ENCODE results near the gene RSPH9.

Gene RSPH9

DNA sequence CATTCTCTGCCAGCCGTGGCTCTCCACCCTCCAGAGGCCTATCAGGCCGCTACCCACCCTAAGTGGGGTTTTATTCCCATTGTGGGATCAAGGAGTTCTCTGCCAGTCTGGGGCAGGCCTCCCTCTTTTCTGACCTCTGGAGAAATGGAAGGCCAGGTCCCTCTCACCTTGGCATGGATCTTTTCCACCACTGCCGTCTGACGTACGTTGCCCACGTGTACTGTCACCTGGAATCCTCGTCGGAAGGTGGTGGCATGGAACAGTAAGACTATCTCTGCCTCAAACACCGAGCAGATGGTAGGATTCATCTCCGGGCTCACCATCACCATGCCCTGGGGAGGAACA is 23.0 kb upstream of the RSPH9 start:
- H3K27me3 ChIP-seq (ENCODE audit: control insufficient read depth in 1 of 2, insufficient read depth in 1 of 2, low read length in 2 of 2): no peaks in the 10 kb centered on the region
- H3K9ac ChIP-seq (ENCODE audit: low read length): no peak overlapping the region
- H2AK5ac ChIP-seq (ENCODE audit: low read length, severe bottlenecking): no peak overlapping the region
- no peak overlapping the region for H2BK12ac ChIP-seq (ENCODE audit: low read length in 2 of 2)
- H3K79me1 ChIP-seq (replicated peaks; ENCODE audit: low read length, poor library complexity, severe bottlenecking): peaks cover 37% of the 10 kb centered on the region
- H4K91ac ChIP-seq (ENCODE audit: low read length): no peak overlapping the region
- no peak overlapping the region for H2BK15ac ChIP-seq (ENCODE audit: low read depth, poor library complexity, severe bottlenecking)
- no peak overlapping the region for H3K4me3 ChIP-seq (ENCODE audit: insufficient read depth in 1 of 2, low read depth in 1 of 2, low read length in 2 of 2)
- H3K9me3 ChIP-seq (ENCODE audit: control insufficient read depth, low read length): no peaks in the 10 kb centered on the region
- no peak overlapping the region for H3K23ac ChIP-seq (ENCODE audit: low read length in 2 of 2)
- H2BK5ac ChIP-seq (ENCODE audit: low read depth, low read length, poor library complexity, severe bottlenecking): no peak overlapping the region
- H3K27ac ChIP-seq (ENCODE audit: low read length, poor library complexity, severe bottlenecking): no peak overlapping the region
- no peak overlapping the region for H3K14ac ChIP-seq (ENCODE audit: low read length in 2 of 2)
- H3K36me3 ChIP-seq (ENCODE audit: control insufficient read depth in 1 of 2, insufficient read depth in 2 of 2, low read depth in 1 of 2, low read length in 2 of 2): peaks cover 64 to 85% of the 10 kb centered on the region in 2 experiments
- H3K4me1 ChIP-seq (ENCODE audit: control insufficient read depth, insufficient read depth, low read depth, low read length): peaks cover under 1% of the 10 kb centered on the region
- H3K4ac ChIP-seq (ENCODE audit: low read depth in 1 of 2, low read length in 2 of 2): no peak overlapping the region
- no peak overlapping the region for H3K4me2 ChIP-seq (ENCODE audit: low read length, poor library complexity, severe bottlenecking)
- H2BK120ac ChIP-seq (ENCODE audit: low read depth, low read length): no peak overlapping the region
- no peak for DNase-seq
- no peak overlapping the region for H2AFZ ChIP-seq (ENCODE audit: low read depth, low read length)
- 96% methylated on average over 10 of the region's 10 CpGs for WGBS
- peak overlapping the region; percentile 7 for H4K8ac ChIP-seq (ENCODE audit: low read length)
- no peak overlapping the region for H3K18ac ChIP-seq (ENCODE audit: low read depth in 1 of 2, low read length in 2 of 2)

DNA sequence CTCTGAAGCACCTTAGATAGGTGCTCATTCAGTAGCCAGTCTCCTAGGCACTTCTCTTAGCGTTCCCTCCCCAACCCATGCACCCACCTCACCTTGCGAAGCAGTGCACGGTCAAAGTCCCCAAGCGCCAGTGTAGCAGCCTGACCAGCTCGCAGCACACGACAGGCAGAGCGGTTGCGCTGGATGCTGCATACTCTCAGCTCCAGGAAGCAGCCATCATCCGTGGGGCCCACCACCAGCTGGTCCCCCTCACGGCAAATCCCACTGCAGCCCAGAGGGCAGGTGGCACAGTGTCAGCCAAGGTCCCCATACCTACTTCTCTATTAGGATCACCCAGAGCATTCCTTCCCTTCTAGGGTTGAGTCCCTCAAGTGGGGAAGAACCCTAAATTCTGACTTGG is 22.3 kb upstream of the RSPH9 start:
- no peak overlapping the region for H2AK5ac ChIP-seq (ENCODE audit: low read length, severe bottlenecking)
- no peak overlapping the region for H3K9ac ChIP-seq (ENCODE audit: low read length)
- H3K4me3 ChIP-seq (ENCODE audit: insufficient read depth in 1 of 2, low read depth in 1 of 2, low read length in 2 of 2): no peak overlapping the region
- no peak overlapping the region for H2AFZ ChIP-seq (ENCODE audit: low read depth, low read length)
- H4K91ac ChIP-seq (ENCODE audit: low read length): no peak overlapping the region
- H4K8ac ChIP-seq (ENCODE audit: low read length): peak overlapping the region; percentile 65
- H3K4me2 ChIP-seq (ENCODE audit: low read length, poor library complexity, severe bottlenecking): no peak overlapping the region
- peaks cover 6% of the 10 kb centered on the region for H3K4me1 ChIP-seq (ENCODE audit: control insufficient read depth, insufficient read depth, low read depth, low read length)
- no peaks in the 10 kb centered on the region for H3K9me3 ChIP-seq (ENCODE audit: control insufficient read depth, low read length)
- peaks cover 37% of the 10 kb centered on the region for H3K79me1 ChIP-seq (replicated peaks; ENCODE audit: low read length, poor library complexity, severe bottlenecking)
- no peak overlapping the region for H3K23ac ChIP-seq (ENCODE audit: low read length in 2 of 2)
- no peak overlapping the region for H3K27ac ChIP-seq (ENCODE audit: low read length, poor library complexity, severe bottlenecking)
- no peak overlapping the region for H2BK5ac ChIP-seq (ENCODE audit: low read depth, low read length, poor library complexity, severe bottlenecking)
- H2BK120ac ChIP-seq (ENCODE audit: low read depth, low read length): no peak overlapping the region
- no peak overlapping the region for H2BK12ac ChIP-seq (ENCODE audit: low read length in 2 of 2)
- no peak overlapping the region for H3K4ac ChIP-seq (ENCODE audit: low read depth in 1 of 2, low read length in 2 of 2)
- 97% methylated on average over 10 of the region's 10 CpGs for WGBS
- no peak overlapping the region for H3K18ac ChIP-seq (ENCODE audit: low read depth in 1 of 2, low read length in 2 of 2)
- no peaks in the 10 kb centered on the region for H3K27me3 ChIP-seq (ENCODE audit: control insufficient read depth in 1 of 2, insufficient read depth in 1 of 2, low read length in 2 of 2)
- peaks cover 60 to 79% of the 10 kb centered on the region in 2 experiments for H3K36me3 ChIP-seq (ENCODE audit: control insufficient read depth in 1 of 2, insufficient read depth in 2 of 2, low read depth in 1 of 2, low read length in 2 of 2)
- H3K14ac ChIP-seq (ENCODE audit: low read length in 2 of 2): peak overlapping the region in 1 of 2 experiments; percentile 44
- no peak for DNase-seq
- no peak overlapping the region for H2BK15ac ChIP-seq (ENCODE audit: low read depth, poor library complexity, severe bottlenecking)

DNA sequence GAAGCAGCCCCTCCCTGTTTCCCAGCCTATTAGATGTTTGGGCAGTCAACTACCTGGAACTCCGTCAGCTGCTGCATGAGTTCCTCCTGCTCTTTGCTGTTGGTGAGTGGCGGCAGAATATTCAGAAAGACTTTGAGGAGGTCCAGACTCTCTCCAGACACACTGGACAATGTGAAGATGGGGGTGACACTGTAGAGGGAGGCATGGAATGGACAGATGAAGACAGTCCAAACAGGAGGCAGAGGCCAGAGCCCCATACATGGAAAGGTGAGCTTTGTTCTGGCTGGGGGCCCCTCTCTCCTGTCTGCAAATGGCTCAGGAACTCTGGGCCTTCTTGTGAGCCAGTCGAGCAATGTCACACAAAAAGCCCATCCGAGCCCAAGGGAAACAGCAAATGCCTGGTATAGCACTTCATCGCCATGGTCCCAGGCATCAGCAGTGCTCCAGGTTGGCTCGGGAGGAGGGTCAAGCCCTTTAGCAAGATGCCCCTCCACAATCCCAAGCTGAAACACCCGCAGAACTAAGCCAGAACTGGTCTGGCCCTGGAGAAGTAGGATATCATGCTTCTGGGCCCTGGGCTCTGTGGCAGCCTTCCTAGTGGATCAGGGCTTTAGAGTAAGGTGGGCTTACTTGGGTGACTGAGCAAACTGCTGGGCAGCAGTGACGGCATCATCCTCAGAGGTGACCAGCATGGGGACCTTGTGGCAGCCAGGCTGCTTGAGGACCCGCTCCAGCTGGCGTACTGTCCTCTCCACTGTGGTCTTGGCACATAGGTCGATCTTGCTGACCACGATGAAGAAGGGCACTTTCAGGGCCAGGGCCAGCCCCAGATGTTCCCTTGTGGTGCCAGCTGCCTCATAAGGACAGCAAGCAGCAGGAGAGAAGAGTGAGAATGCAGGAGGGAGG is 20.7 kb upstream of the RSPH9 start:
- no peaks in the 10 kb centered on the region for H3K27me3 ChIP-seq (ENCODE audit: control insufficient read depth in 1 of 2, insufficient read depth in 1 of 2, low read length in 2 of 2)
- no peak overlapping the region for H2AK5ac ChIP-seq (ENCODE audit: low read length, severe bottlenecking)
- no peak overlapping the region for H3K23ac ChIP-seq (ENCODE audit: low read length in 2 of 2)
- H2BK15ac ChIP-seq (ENCODE audit: low read depth, poor library complexity, severe bottlenecking): no peak overlapping the region
- DNase-seq: no peak
- H3K27ac ChIP-seq (ENCODE audit: low read length, poor library complexity, severe bottlenecking): no peak overlapping the region
- no peak overlapping the region for H3K4ac ChIP-seq (ENCODE audit: low read depth in 1 of 2, low read length in 2 of 2)
- 98% methylated on average over 12 of the region's 12 CpGs for WGBS
- no peak overlapping the region for H4K8ac ChIP-seq (ENCODE audit: low read length)
- no peak overlapping the region for H3K18ac ChIP-seq (ENCODE audit: low read depth in 1 of 2, low read length in 2 of 2)
- H2BK12ac ChIP-seq (ENCODE audit: low read length in 2 of 2): no peak overlapping the region
- H3K79me1 ChIP-seq (replicated peaks; ENCODE audit: low read length, poor library complexity, severe bottlenecking): peaks cover 37% of the 10 kb centered on the region
- H3K4me3 ChIP-seq (ENCODE audit: insufficient read depth in 1 of 2, low read depth in 1 of 2, low read length in 2 of 2): no peak overlapping the region
- peak overlapping the region; percentile 45 for H4K91ac ChIP-seq (ENCODE audit: low read length)
- no peaks in the 10 kb centered on the region for H3K9me3 ChIP-seq (ENCODE audit: control insufficient read depth, low read length)
- H3K14ac ChIP-seq (ENCODE audit: low read length in 2 of 2): no peak overlapping the region
- no peak overlapping the region for H2AFZ ChIP-seq (ENCODE audit: low read depth, low read length)
- H2BK5ac ChIP-seq (ENCODE audit: low read depth, low read length, poor library complexity, severe bottlenecking): no peak overlapping the region
- H3K36me3 ChIP-seq (ENCODE audit: control insufficient read depth in 1 of 2, insufficient read depth in 2 of 2, low read depth in 1 of 2, low read length in 2 of 2): peaks cover 52 to 73% of the 10 kb centered on the region in 2 experiments
- no peak overlapping the region for H3K9ac ChIP-seq (ENCODE audit: low read length)
- H3K4me2 ChIP-seq (ENCODE audit: low read length, poor library complexity, severe bottlenecking): no peak overlapping the region
- peaks cover 9% of the 10 kb centered on the region for H3K4me1 ChIP-seq (ENCODE audit: control insufficient read depth, insufficient read depth, low read depth, low read length)
- no peak overlapping the region for H2BK120ac ChIP-seq (ENCODE audit: low read depth, low read length)

DNA sequence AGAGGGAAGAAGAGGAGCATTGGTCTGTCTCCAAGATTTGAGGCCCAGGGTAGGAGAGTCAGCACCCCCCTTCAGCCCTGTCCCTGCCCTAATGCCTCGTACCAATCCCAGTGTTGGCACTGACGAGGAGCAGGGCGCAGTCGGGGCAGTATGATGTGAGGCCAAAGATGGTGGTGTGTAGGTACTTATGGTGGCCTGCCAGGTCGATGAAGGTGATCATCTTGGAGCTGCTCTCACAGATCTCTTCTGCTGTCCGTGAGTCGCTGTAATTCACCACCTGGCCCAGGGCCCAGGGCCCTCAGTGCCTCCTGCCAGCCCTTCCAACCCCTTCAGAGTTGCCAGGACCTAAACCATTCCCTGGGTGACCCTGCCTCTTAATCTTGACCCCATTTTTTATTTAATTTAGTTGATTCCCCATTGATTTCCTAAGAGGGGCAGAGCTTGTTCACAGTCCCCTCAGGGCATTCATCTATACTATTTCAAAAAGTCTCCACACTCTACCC is 20.0 kb upstream of the RSPH9 start:
- Histone ChIP-seq H3K9me3 (ENCODE audit: control insufficient read depth, low read length) (no peaks in the 10 kb centered on the region), H2AK5ac (ENCODE audit: low read length, severe bottlenecking) (no peak overlapping the region), H2AFZ (ENCODE audit: low read depth, low read length) (no peak overlapping the region), H3K79me1 (replicated peaks; ENCODE audit: low read length, poor library complexity, severe bottlenecking) (peaks cover 37% of the 10 kb centered on the region), H3K23ac (ENCODE audit: low read length in 2 of 2) (no peak overlapping the region), H3K27me3 (ENCODE audit: control insufficient read depth in 1 of 2, insufficient read depth in 1 of 2, low read length in 2 of 2) (no peaks in the 10 kb centered on the region), H3K9ac (ENCODE audit: low read length) (no peak overlapping the region), H4K8ac (ENCODE audit: low read length) (peak overlapping the region; percentile 31), H3K14ac (ENCODE audit: low read length in 2 of 2) (no peak overlapping the region), H3K4me3 (ENCODE audit: insufficient read depth in 1 of 2, low read depth in 1 of 2, low read length in 2 of 2) (no peak overlapping the region), H2BK15ac (ENCODE audit: low read depth, poor library complexity, severe bottlenecking) (no peak overlapping the region), H3K18ac (ENCODE audit: low read depth in 1 of 2, low read length in 2 of 2) (no peak overlapping the region), H3K4me2 (ENCODE audit: low read length, poor library complexity, severe bottlenecking) (no peak overlapping the region), H2BK12ac (ENCODE audit: low read length in 2 of 2) (no peak overlapping the region), H3K27ac (ENCODE audit: low read length, poor library complexity, severe bottlenecking) (no peak overlapping the region), H3K4me1 (ENCODE audit: control insufficient read depth, insufficient read depth, low read depth, low read length) (peaks cover 11% of the 10 kb centered on the region), H4K91ac (ENCODE audit: low read length) (no peak overlapping the region), H2BK5ac (ENCODE audit: low read depth, low read length, poor library complexity, severe bottlenecking) (no peak overlapping the region), H3K36me3 (ENCODE audit: control insufficient read depth in 1 of 2, insufficient read depth in 2 of 2, low read depth in 1 of 2, low read length in 2 of 2) (peaks cover 52 to 66% of the 10 kb centered on the region in 2 experiments), H2BK120ac (ENCODE audit: low read depth, low read length) (no peak overlapping the region), H3K4ac (ENCODE audit: low read depth in 1 of 2, low read length in 2 of 2) (no peak overlapping the region)
- WGBS: 97% methylated on average over 7 of the region's 7 CpGs
- no peak for DNase-seq

All from mesenchymal stem cell (in vitro differentiated cells and primary cell).